ENCODE data around the gene SERPINB6.

Gene SERPINB6

GRCh38 chr6:2982426-2983117, 11.2 kb upstream of the SERPINB6 start:
- no peak for DNase-seq (ENCODE audit: low read depth in 1 of 2, low spot score in 1 of 2)
- no peaks in the 10 kb centered on the region for H3K27me3 ChIP-seq (ENCODE audit: insufficient read depth, poor library complexity, severe bottlenecking)
- no peak overlapping the region for H3K4me3 ChIP-seq (replicated peaks; ENCODE audit: insufficient read depth, low read length)
- H3K27ac ChIP-seq (replicated peaks): peak overlapping the region; percentile 75
- no peak for TF ChIP-seq POLR2AphosphoS5 (IDR thresholded peaks at IDR 0.05; ENCODE audit: low read depth)
- peak; percentile 18; the same call in 1 of the 2 replicates for TF ChIP-seq SPI1 (IDR thresholded peaks at IDR 0.05; ENCODE audit: borderline replicate concordance, low read depth)

DNA sequence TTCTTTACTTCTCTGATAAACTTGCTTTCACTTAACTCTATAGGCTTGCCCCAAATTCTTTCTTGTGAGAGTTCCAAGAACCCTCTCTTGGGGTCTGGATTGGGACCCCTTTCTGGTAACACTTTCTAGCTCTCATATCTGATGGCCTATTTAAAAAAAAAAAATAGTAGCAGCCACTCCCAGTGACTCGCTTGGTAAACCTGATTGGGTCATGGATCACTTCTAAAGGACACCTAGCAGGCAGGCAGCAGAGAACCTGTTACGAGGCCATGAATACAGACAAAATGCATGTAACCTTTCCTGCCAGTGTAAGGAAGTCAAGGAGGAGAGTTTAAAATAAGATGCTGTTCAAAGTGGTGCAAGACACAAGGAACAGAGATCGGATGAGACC, 9.1 kb upstream of the SERPINB6 start:
- Histone ChIP-seq H3K27me3 (ENCODE audit: insufficient read depth, poor library complexity, severe bottlenecking) (no peaks in the 10 kb centered on the region), H3K27ac (replicated peaks) (no peak overlapping the region), H3K4me3 (replicated peaks; ENCODE audit: insufficient read depth, low read length) (no peak overlapping the region)
- TF ChIP-seq SPI1 (IDR thresholded peaks at IDR 0.05; ENCODE audit: borderline replicate concordance, low read depth) (no peak), GABPA (IDR thresholded peaks at IDR 0.05; ENCODE audit: low read depth) (no peak), POLR2AphosphoS5 (IDR thresholded peaks at IDR 0.05; ENCODE audit: low read depth) (no peak), REST (IDR thresholded peaks at IDR 0.05; ENCODE audit: insufficient replicate concordance, low read depth) (no peak), CTCF (IDR thresholded peaks at IDR 0.05; ENCODE audit: insufficient read depth, low read length) (no peak)
- DNase-seq (ENCODE audit: low read depth in 1 of 2, low spot score in 1 of 2): no peak

DNA sequence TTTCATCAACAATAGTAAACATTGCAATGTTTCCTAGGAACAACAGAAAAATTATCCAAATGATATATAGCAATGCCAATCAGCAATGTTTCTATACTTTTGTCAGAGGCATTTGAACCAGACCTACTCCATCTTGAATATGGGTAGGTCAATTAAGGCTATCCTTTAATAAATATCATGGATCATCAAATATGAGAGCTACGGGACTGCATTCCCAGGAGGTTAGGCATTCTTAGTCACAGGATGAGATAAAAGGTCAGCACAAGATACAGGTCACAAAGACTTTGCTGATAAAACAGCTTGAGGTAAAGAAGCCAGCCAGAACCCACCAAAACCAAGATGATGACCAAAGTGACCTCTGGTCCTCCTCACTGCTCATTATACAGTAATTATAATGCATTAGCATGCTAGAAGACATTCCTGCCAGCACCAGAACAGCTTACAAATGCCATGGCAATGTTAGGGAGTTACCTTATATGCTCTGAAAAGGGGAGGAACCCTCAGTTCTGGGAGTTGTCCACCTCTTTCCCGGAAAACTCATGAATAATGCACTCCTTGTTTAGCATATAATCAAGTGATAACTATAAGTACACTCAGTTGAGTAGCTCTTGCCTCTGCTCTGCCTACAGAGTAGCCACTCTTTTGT, 8.6 kb upstream of the SERPINB6 start:
- no peak for DNase-seq (ENCODE audit: low read depth in 1 of 2, low spot score in 1 of 2)
- H3K27me3 ChIP-seq (ENCODE audit: insufficient read depth, poor library complexity, severe bottlenecking): no peaks in the 10 kb centered on the region
- TF ChIP-seq POLR2AphosphoS5 (IDR thresholded peaks at IDR 0.05; ENCODE audit: low read depth) (no peak), REST (IDR thresholded peaks at IDR 0.05; ENCODE audit: insufficient replicate concordance, low read depth) (no peak), SPI1 (IDR thresholded peaks at IDR 0.05; ENCODE audit: borderline replicate concordance, low read depth) (no peak), CTCF (IDR thresholded peaks at IDR 0.05; ENCODE audit: insufficient read depth, low read length) (no peak)
- H3K4me3 ChIP-seq (replicated peaks; ENCODE audit: insufficient read depth, low read length): no peak overlapping the region
- H3K27ac ChIP-seq (replicated peaks): no peak overlapping the region

DNA sequence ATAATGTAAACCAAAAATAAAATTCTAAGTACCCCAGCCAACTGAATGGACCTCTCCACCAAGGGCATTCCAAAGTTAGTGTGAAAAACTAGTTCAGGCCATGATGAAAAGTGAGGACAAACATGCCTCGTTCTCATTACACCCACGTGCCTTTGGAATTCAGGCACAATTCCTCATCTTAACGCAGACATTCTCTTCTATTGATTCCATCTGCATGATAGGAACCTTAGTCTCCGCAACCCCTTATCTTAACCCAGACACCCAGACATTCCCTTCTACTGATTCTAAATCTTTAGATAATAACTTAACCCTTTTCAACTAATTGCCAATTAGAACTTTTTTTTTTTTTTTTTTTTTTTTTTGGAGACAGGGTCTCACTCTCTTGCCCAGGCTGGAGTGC, 7.6 kb upstream of the SERPINB6 start:
- Histone ChIP-seq H3K27ac (replicated peaks) (no peak overlapping the region), H3K27me3 (ENCODE audit: insufficient read depth, poor library complexity, severe bottlenecking) (no peaks in the 10 kb centered on the region), H3K4me3 (replicated peaks; ENCODE audit: insufficient read depth, low read length) (no peak overlapping the region)
- TF ChIP-seq GABPA (IDR thresholded peaks at IDR 0.05; ENCODE audit: low read depth) (no peak), REST (IDR thresholded peaks at IDR 0.05; ENCODE audit: insufficient replicate concordance, low read depth) (no peak), SPI1 (IDR thresholded peaks at IDR 0.05; ENCODE audit: borderline replicate concordance, low read depth) (no peak), CTCF (IDR thresholded peaks at IDR 0.05; ENCODE audit: insufficient read depth, low read length) (no peak), POLR2AphosphoS5 (IDR thresholded peaks at IDR 0.05; ENCODE audit: low read depth) (no peak)
- DNase-seq (ENCODE audit: low read depth in 1 of 2, low spot score in 1 of 2): no peak

Data from HL-60 (cell line).